Gastrocnemius medialis (tissue), 4 donors: ENCODE measurements around the gene RPL10A. TPM values are rescaled to one million over a fixed set of nuclear protein-coding genes. Genes with fewer than 3 reads are reported as not detected.

ENCODE experiments used
- ATAC-seq, 2 donors: fragments of 150-250 bp; one replicate each; pipeline ENCODE4 v1.9.1; 2016
- DNase-seq, 2 donors: peaks; one replicate each; pipeline ENCODE4 v3.0.0-alpha.2; 2019
- H3K27ac ChIP-seq, 4 donors: fragments of 200-600 bp; sonication (generic); 1 replicate in 1 of 4; 2 replicates in 3 of 4; pipeline ENCODE4 v1.5.1; 2016 to 2018; ENCODE audit warnings: mild to moderate bottlenecking in 2 of 4, moderate library complexity in 1 of 4
- H3K27me3 ChIP-seq, 3 donors: fragments of 200-600 bp; sonication (generic) in 2 of 3; 1 replicate in 1 of 3; 2 replicates in 2 of 3; pipeline versions ENCODE4 v1.5.1 to v1.6.0; 2016 to 2019; ENCODE audit warnings: mild to moderate bottlenecking in 1 of 3, moderate library complexity in 1 of 3
- H3K36me3 ChIP-seq, 2 donors: fragments of 200-600 bp; sonication (generic) in 1 of 2; one replicate each; pipeline ENCODE4 v1.5.1; 2017 to 2018
- H3K4me1 ChIP-seq, 2 donors: fragments of 200-600 bp; sonication (generic) in 1 of 2; one replicate each; pipeline ENCODE4 v1.5.1; 2016 to 2017; ENCODE audit warnings: mild to moderate bottlenecking in 2 of 2
- H3K4me3 ChIP-seq, 4 donors: fragments of 200-600 bp; sonication (generic) in 3 of 4; 1 replicate in 1 of 4; 2 replicates in 3 of 4; pipeline ENCODE4 v1.5.1; 2016 to 2019; ENCODE audit warnings: mild to moderate bottlenecking in 2 of 4
- H3K9me3 ChIP-seq, 3 donors: fragments of 200-600 bp; sonication (generic) in 2 of 3; 1 replicate in 1 of 3; 2 replicates in 2 of 3; pipeline ENCODE4 v1.5.1; 2016 to 2019
- POLR2A ChIP-seq, 2 donors: fragments of 450-650 bp; IDR thresholded peaks; one replicate each; pipeline ENCODE4 v1.6.1; 2017; ENCODE audit warnings: antibody characterized with exemption in 2 of 2, mild to moderate bottlenecking in 2 of 2, moderate library complexity in 2 of 2
- in situ Hi-C, 4 donors: fragments of 200-750 bp; cut with MboI; loops; one replicate each; pipeline versions ENCODE4 v1.15.0 to v1.8.0; 2017; ENCODE audit warnings: low sequenced_read_pairs in 4 of 4
- intact Hi-C: fragments of 100-400 bp; cut with DNase I; formaldehyde crosslinking; loops from one replicate; pipeline ENCODE4 v1.15.1; 2023; ENCODE audit warnings: low total_unique reads
- total RNA-seq, 4 donors: library from RNA; depleted of rRNA; stranded (reverse); fragments of >200 nt; gene quantifications; one replicate each; pipeline versions ENCODE4 v1.1.0 to v1.2.3, GENCODE V29; 2016
- TF ChIP-seq, protein P1 (sequence below), 5 experiments: fragments of 450-650 bp in 3 of 5; fragments of 200-600 bp in 2 of 5; sonication (generic) in 2 of 5; IDR thresholded peaks in 4 of 5; conservative IDR thresholded peaks in 1 of 5; 1 replicate in 4 of 5; 2 replicates in 1 of 5; pipeline ENCODE4 v1.5.1; 2016 to 2019; ENCODE audit warnings: antibody characterized with exemption in 5 of 5, mild to moderate bottlenecking in 3 of 5, moderate library complexity in 3 of 5

RPL10A gene
- total RNA-seq, 4 donors from 2014 or later, result 772 to 1,014 (median 808) TPM

- Histone ChIP-seq H3K4me1 (no peaks in the 10 kb centered on the region), H3K27me3 (no peaks in the 10 kb centered on the region), H3K36me3 (peaks cover 4 to 47% of the 10 kb centered on the region in 2 donors), H3K27ac (no peak overlapping the region), H3K4me3 (no peak overlapping the region), H3K9me3 (no peaks in the 10 kb centered on the region)
- no peak for TF ChIP-seq POLR2A (IDR thresholded peaks at IDR 0.05)
- TF ChIP-seq, protein P1, sequence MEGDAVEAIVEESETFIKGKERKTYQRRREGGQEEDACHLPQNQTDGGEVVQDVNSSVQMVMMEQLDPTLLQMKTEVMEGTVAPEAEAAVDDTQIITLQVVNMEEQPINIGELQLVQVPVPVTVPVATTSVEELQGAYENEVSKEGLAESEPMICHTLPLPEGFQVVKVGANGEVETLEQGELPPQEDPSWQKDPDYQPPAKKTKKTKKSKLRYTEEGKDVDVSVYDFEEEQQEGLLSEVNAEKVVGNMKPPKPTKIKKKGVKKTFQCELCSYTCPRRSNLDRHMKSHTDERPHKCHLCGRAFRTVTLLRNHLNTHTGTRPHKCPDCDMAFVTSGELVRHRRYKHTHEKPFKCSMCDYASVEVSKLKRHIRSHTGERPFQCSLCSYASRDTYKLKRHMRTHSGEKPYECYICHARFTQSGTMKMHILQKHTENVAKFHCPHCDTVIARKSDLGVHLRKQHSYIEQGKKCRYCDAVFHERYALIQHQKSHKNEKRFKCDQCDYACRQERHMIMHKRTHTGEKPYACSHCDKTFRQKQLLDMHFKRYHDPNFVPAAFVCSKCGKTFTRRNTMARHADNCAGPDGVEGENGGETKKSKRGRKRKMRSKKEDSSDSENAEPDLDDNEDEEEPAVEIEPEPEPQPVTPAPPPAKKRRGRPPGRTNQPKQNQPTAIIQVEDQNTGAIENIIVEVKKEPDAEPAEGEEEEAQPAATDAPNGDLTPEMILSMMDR (IDR thresholded peaks at IDR 0.05 in 4 of 5, conservative IDR thresholded peaks at IDR 0.05 in 1 of 5), result no peak
- DNase-seq (peak; percentile 16 to 25), ATAC-seq (no peak)
- in situ Hi-C loops, result no loop called here
- intact Hi-C loops, result no loop called here
Observed at GRCh38 chr6:35426074-35426473, 42.1 kb upstream of the RPL10A start.

GRCh38 chr6:35427435-35427834 is 40.8 kb upstream of the RPL10A start:
- Histone ChIP-seq H3K36me3 (peaks cover 1 to 37% of the 10 kb centered on the region in 2 donors), H3K27ac (no peak overlapping the region), H3K27me3 (no peaks in the 10 kb centered on the region), H3K4me1 (no peaks in the 10 kb centered on the region), H3K4me3 (no peak overlapping the region), H3K9me3 (no peaks in the 10 kb centered on the region)
- ATAC-seq, result no peak
- intact Hi-C loops (no loop called here), in situ Hi-C loops (no loop called here)
- TF ChIP-seq, protein P1 (IDR thresholded peaks at IDR 0.05 in 4 of 5, conservative IDR thresholded peaks at IDR 0.05 in 1 of 5), result no peak
- TF ChIP-seq POLR2A (IDR thresholded peaks at IDR 0.05), result no peak
- DNase-seq, result no peak

GRCh38 chr6:35427851-35428321 is 40.3 kb upstream of the RPL10A start:
- no peaks in the 10 kb centered on the region for H3K9me3 ChIP-seq
- intact Hi-C loops, result no loop called here
- H3K36me3 ChIP-seq, result peaks cover 0 to 35% of the 10 kb centered on the region in 2 donors
- ATAC-seq (no peak), DNase-seq (no peak)
- no peak overlapping the region for H3K4me3 ChIP-seq
- H3K27ac ChIP-seq, result no peak overlapping the region
- in situ Hi-C loops, result no loop called here
- TF ChIP-seq POLR2A (IDR thresholded peaks at IDR 0.05), result no peak
- TF ChIP-seq, protein P1 (IDR thresholded peaks at IDR 0.05 in 4 of 5, conservative IDR thresholded peaks at IDR 0.05 in 1 of 5), result no peak
- H3K4me1 ChIP-seq, result no peaks in the 10 kb centered on the region
- no peaks in the 10 kb centered on the region for H3K27me3 ChIP-seq

GRCh38 chr6:35428421-35429149 is 39.6 kb upstream of the RPL10A start:
- Histone ChIP-seq H3K4me3 (no peak overlapping the region), H3K36me3 (peaks cover 0 to 35% of the 10 kb centered on the region in 2 donors), H3K27ac (no peak overlapping the region), H3K9me3 (no peaks in the 10 kb centered on the region), H3K4me1 (no peaks in the 10 kb centered on the region), H3K27me3 (no peaks in the 10 kb centered on the region)
- ATAC-seq (no peak), DNase-seq (no peak)
- in situ Hi-C loops (no loop called here), intact Hi-C loops (no loop called here)
- TF ChIP-seq, protein P1 (IDR thresholded peaks at IDR 0.05 in 4 of 5, conservative IDR thresholded peaks at IDR 0.05 in 1 of 5), result no peak
- no peak for TF ChIP-seq POLR2A (IDR thresholded peaks at IDR 0.05)
